HCT116 (cell line): ENCODE measurements around the gene EZH2. TPM values are rescaled to one million over a fixed set of nuclear protein-coding genes. Genes with fewer than 3 reads are reported as not detected.

Source experiments
- ATAC-seq: fragments of 200-7000 bp; cut with Tn5 transposase; 2 replicates; pipeline ENCODE4 v1.9.1; 2020; ENCODE audit warnings: mild to moderate bottlenecking, moderate library complexity
- BruUV-seq: library from RNA; stranded (reverse); fragments of 400-500 nt; replicated peaks from 2 replicates; lab custom pipeline; 2021; lab: Mats Ljungman, UMichigan
- CTCF ChIA-PET: fragments of 300-600 bp; sonication (Branson Sonifier 250); formaldehyde crosslinking; loops from one replicate; lab custom pipeline; 2021; ENCODE audit warnings: antibody characterized with exemption; lab: Charles Lee
- POLR2A ChIA-PET: fragments of 300-600, 350-600 bp; sonication (Branson Sonifier 250); formaldehyde crosslinking; loops from one replicate; lab custom pipeline; 2021; ENCODE audit warnings: antibody characterized with exemption; lab: Charles Lee
- RAD21 ChIA-PET, 2 experiments: fragments of 300-600 bp; sonication (Branson Sonifier 250); formaldehyde crosslinking; loops; one replicate each; lab custom pipeline; 2023; ENCODE audit warnings: low total read pairs in 2 of 2; ENCODE audit not compliant: uncharacterized antibody in 2 of 2, unreplicated experiment in 2 of 2, low non-redundant PET in 1 of 2; lab: Charles Lee
- DNase-seq: peaks from one replicate; pipeline ENCODE4 v3.0.0-alpha.2; 2010; ENCODE audit warnings: low read depth, low spot score
- H2AFZ ChIP-seq: fragments of 200-600 bp; shearing (Covaris generic), sonication (generic); 2 replicates; pipeline ENCODE4 v1.6.1; 2017; ENCODE audit warnings: low read depth, mixed run types, mixed read lengths, antibody characterized with exemption, low read length; ENCODE audit not compliant: poor library complexity, severe bottlenecking
- H3K27ac ChIP-seq: 2 replicates; pipeline ENCODE4 v1.5.1; 2012; ENCODE audit warnings: low read depth, low read length
- H3K27me3 ChIP-seq: fragments of 200-600 bp; sonication (generic); 2 replicates; pipeline ENCODE4 v1.6.1; 2016; ENCODE audit warnings: mixed run types, low read length, mixed read lengths; ENCODE audit not compliant: insufficient read depth
- H3K36me3 ChIP-seq, 2 experiments: fragments of 200-500 bp in 1 of 2; fragments of 200-600 bp in 1 of 2; sonication (Bioruptor generic) in 1 of 2; sonication (generic) in 1 of 2; 2 replicates each; pipeline versions ENCODE4 v1.5.1 to v1.6.1; 2014 to 2016; ENCODE audit warnings: low read length in 2 of 2, inconsistent platforms in 1 of 2, mixed read lengths in 1 of 2, mixed run types in 1 of 2; ENCODE audit not compliant: insufficient read depth in 2 of 2, control insufficient read depth in 1 of 2
- H3K4me1 ChIP-seq, 2 experiments: fragments of 200-600 bp in 1 of 2; sonication (generic) in 1 of 2; 2 replicates each; pipeline versions ENCODE4 v1.5.1 to v1.6.1; 2012 to 2017; ENCODE audit warnings: low read length in 2 of 2, inconsistent platforms in 1 of 2, mild to moderate bottlenecking in 1 of 2, mixed read lengths in 1 of 2, mixed run types in 1 of 2, moderate library complexity in 1 of 2; ENCODE audit not compliant: insufficient read depth in 2 of 2, control insufficient read depth in 1 of 2
- H3K4me2 ChIP-seq: fragments of 200-600 bp; sonication (generic); 2 replicates; pipeline ENCODE4 v1.6.1; 2017; ENCODE audit warnings: mixed run types, low read length, mixed read lengths
- H3K4me3 ChIP-seq, 2 experiments: fragments of 200-600 bp in 1 of 2; sonication (generic) in 1 of 2; replicated peaks in 1 of 2; 2 replicates each; pipeline ENCODE4 v1.5.1; 2011 to 2016; ENCODE audit warnings: low read length in 2 of 2, control low read depth in 1 of 2, low read depth in 1 of 2, mild to moderate bottlenecking in 1 of 2, mixed read lengths in 1 of 2, mixed run types in 1 of 2
- H3K79me2 ChIP-seq: fragments of 200-600 bp; sonication (generic); 2 replicates; pipeline ENCODE4 v1.6.1; 2017; ENCODE audit warnings: mild to moderate bottlenecking, mixed run types, low read length, moderate library complexity, mixed read lengths; ENCODE audit not compliant: insufficient read depth
- H3K9ac ChIP-seq: fragments of 200-600 bp; sonication (generic); 2 replicates; pipeline ENCODE4 v1.6.1; 2016; ENCODE audit warnings: low read length, mixed read lengths
- H3K9me2 ChIP-seq: fragments of 200-600 bp; sonication (generic), shearing (Covaris generic); 2 replicates; pipeline ENCODE4 v1.6.1; 2017; ENCODE audit warnings: mixed run types, mild to moderate bottlenecking, moderate library complexity; ENCODE audit not compliant: insufficient read depth
- H3K9me3 ChIP-seq, 2 experiments: fragments of 200-500 bp in 1 of 2; fragments of 200-600 bp in 1 of 2; sonication (Bioruptor generic) in 1 of 2; sonication (generic) in 1 of 2; 2 replicates each; pipeline ENCODE4 v1.6.1; 2014 to 2017; ENCODE audit warnings: low read length in 2 of 2, mixed read lengths in 2 of 2, inconsistent platforms in 1 of 2, low read depth in 1 of 2, mild to moderate bottlenecking in 1 of 2, mixed run types in 1 of 2, moderate library complexity in 1 of 2; ENCODE audit not compliant: control insufficient read depth in 1 of 2, insufficient read depth in 1 of 2
- H4K20me1 ChIP-seq: fragments of 200-600 bp; sonication (generic), shearing (Covaris generic); 2 replicates; pipeline ENCODE4 v1.6.1; 2017; ENCODE audit warnings: mixed run types, mild to moderate bottlenecking, moderate library complexity; ENCODE audit not compliant: insufficient read depth
- CEBPB ChIP-seq: IDR thresholded peaks from 2 replicates; pipeline ENCODE4 v1.6.1; 2012; ENCODE audit warnings: low read depth
- ELF1 ChIP-seq: IDR thresholded peaks from 2 replicates; pipeline ENCODE4 v1.6.1; 2012; ENCODE audit warnings: low read depth, borderline replicate concordance
- EZH2phosphoT487 ChIP-seq: fragments of 200-600 bp; IDR thresholded peaks from 2 replicates; pipeline ENCODE4 v1.6.1; 2018; ENCODE audit warnings: antibody characterized with exemption, borderline replicate concordance
- FOSL1 ChIP-seq: IDR thresholded peaks from 2 replicates; pipeline ENCODE4 v1.6.1; 2012; ENCODE audit warnings: low read depth
- JUND ChIP-seq: IDR thresholded peaks from 2 replicates; pipeline ENCODE4 v1.6.1; 2012
- POLR2A ChIP-seq: IDR thresholded peaks from 2 replicates; pipeline ENCODE4 v1.7.0; 2011; ENCODE audit warnings: borderline replicate concordance; ENCODE audit not compliant: insufficient read depth, insufficient read length; ENCODE audit errors: extremely low read depth
- SIN3A ChIP-seq: IDR thresholded peaks from 2 replicates; pipeline ENCODE4 v1.6.1; 2012; ENCODE audit warnings: low read depth
- SP1 ChIP-seq: IDR thresholded peaks from 2 replicates; pipeline ENCODE4 v1.6.1; 2012; ENCODE audit warnings: low read depth
- SRF ChIP-seq: IDR thresholded peaks from 2 replicates; pipeline ENCODE4 v1.6.1; 2012; ENCODE audit warnings: low read depth
- ZNF274 ChIP-seq: fragments of 200-500 bp; sonication (Bioruptor generic); IDR thresholded peaks from 2 replicates; pipeline ENCODE4 v1.6.1; 2014; ENCODE audit warnings: mild to moderate bottlenecking, low read depth, low read length, inconsistent platforms
- intact Hi-C: fragments of 100-400 bp; cut with micrococcal nuclease; formaldehyde crosslinking; loops from 2 replicates; pipeline ENCODE4 v1.10.0; 2022
- total RNA-seq: library from RNA; stranded (reverse); gene quantifications from one replicate; pipeline ENCODE4 v1.2.1, GENCODE V29; 2021; ENCODE audit not compliant: unreplicated experiment
- TF ChIP-seq, protein P1 (sequence below), 3 experiments: fragments of 200-600 bp in 1 of 3; sonication (generic) in 1 of 3; IDR thresholded peaks in 2 of 3; conservative IDR thresholded peaks in 1 of 3; 2 replicates each; pipeline ENCODE4 v1.5.1; 2012 to 2017; ENCODE audit warnings: low read depth in 2 of 3, low read length in 2 of 3, antibody characterized with exemption in 1 of 3, borderline replicate concordance in 1 of 3, control low read depth in 1 of 3, mild to moderate bottlenecking in 1 of 3, mixed read lengths in 1 of 3, mixed run types in 1 of 3, moderate library complexity in 1 of 3; ENCODE audit not compliant: insufficient read depth in 1 of 3
- TF ChIP-seq, protein P2 (sequence below): IDR thresholded peaks from 2 replicates; pipeline ENCODE4 v1.6.1; 2012
- TF ChIP-seq, protein P3 (sequence below): IDR thresholded peaks from 2 replicates; pipeline ENCODE4 v1.6.1; 2012

The EZH2 gene
- total RNA-seq, 1 experiment from 2014 or later, result 55.2 TPM

DNA sequence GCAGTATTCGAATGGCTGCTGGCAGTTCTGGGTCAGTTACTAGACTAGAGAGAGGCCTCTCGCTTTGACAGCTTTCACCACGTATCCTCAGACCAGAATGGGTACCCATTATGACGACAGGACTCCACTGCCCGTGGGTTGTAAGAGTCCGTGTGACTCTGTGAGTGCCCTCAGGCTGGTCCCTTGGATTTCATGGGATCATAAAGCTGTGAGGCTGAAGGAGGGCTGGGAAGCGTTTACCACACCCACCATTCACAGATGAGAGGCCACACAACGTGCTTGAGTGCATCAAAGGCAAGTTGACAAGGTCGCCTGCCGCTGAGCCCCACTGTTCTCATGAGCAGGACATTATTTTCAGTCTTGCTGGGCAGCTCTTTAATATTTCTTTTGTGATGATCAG lies 87.2 kb downstream of the EZH2 start:
- intact Hi-C loops, result no loop called here
- TF ChIP-seq, protein P1, sequence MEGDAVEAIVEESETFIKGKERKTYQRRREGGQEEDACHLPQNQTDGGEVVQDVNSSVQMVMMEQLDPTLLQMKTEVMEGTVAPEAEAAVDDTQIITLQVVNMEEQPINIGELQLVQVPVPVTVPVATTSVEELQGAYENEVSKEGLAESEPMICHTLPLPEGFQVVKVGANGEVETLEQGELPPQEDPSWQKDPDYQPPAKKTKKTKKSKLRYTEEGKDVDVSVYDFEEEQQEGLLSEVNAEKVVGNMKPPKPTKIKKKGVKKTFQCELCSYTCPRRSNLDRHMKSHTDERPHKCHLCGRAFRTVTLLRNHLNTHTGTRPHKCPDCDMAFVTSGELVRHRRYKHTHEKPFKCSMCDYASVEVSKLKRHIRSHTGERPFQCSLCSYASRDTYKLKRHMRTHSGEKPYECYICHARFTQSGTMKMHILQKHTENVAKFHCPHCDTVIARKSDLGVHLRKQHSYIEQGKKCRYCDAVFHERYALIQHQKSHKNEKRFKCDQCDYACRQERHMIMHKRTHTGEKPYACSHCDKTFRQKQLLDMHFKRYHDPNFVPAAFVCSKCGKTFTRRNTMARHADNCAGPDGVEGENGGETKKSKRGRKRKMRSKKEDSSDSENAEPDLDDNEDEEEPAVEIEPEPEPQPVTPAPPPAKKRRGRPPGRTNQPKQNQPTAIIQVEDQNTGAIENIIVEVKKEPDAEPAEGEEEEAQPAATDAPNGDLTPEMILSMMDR (IDR thresholded peaks at IDR 0.05 in 2 of 3, conservative IDR thresholded peaks at IDR 0.05 in 1 of 3; ENCODE audit: borderline replicate concordance in 1 of 3, insufficient read depth in 1 of 3, low read depth in 2 of 3, low read length in 2 of 3), result no peak
- TF ChIP-seq ELF1 (no peak), EZH2phosphoT487 (no peak), SP1 (no peak), SRF (no peak), SIN3A (no peak), JUND (no peak), ZNF274 (no peak), CEBPB (no peak), FOSL1 (no peak), POLR2A (no peak)
- TF ChIP-seq, protein P2, sequence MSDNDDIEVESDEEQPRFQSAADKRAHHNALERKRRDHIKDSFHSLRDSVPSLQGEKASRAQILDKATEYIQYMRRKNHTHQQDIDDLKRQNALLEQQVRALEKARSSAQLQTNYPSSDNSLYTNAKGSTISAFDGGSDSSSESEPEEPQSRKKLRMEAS, result no peak
- TF ChIP-seq, protein P3, sequence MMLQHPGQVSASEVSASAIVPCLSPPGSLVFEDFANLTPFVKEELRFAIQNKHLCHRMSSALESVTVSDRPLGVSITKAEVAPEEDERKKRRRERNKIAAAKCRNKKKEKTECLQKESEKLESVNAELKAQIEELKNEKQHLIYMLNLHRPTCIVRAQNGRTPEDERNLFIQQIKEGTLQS, result no peak
- TF ChIP-seq, all 23 proteins: peak for 0
- ChIA-PET CTCF (no interaction called here), RAD21 (no interaction called here), POLR2A (no interaction called here)
- Histone ChIP-seq H3K27ac (no peak overlapping the region), H3K9ac (no peak overlapping the region), H3K4me1 (no peaks in the 10 kb centered on the region), H3K27me3 (no peaks in the 10 kb centered on the region), H3K36me3 (peaks cover 20 to 52% of the 10 kb centered on the region in 2 experiments), H3K79me2 (no peaks in the 10 kb centered on the region), H3K9me2 (no peaks in the 10 kb centered on the region), H4K20me1 (no peaks in the 10 kb centered on the region), H3K4me3 (no peak overlapping the region), H3K9me3 (no peaks in the 10 kb centered on the region), H3K4me2 (no peak overlapping the region), H2AFZ (no peak overlapping the region)
- DNase-seq (no peak), ATAC-seq (no peak)
- BruUV-seq, result no TSS peak
